Endothelial cell (in vitro differentiated cells): ENCODE data around the gene TEX22. TPM values are rescaled to one million over a fixed set of nuclear protein-coding genes. Genes with fewer than 3 reads are reported as not detected.

Experiments used
- DNase-seq: peaks from one replicate; pipeline ENCODE4 v3.0.0; 2021; ENCODE audit warnings: low spot score
- H3K27ac Mint-ChIP-seq: one replicate; pipeline ENCODE4 v1.8.0; 2021; ENCODE audit warnings: mixed read lengths, inconsistent platforms; ENCODE audit not compliant: unreplicated experiment
- H3K27me3 Mint-ChIP-seq: one replicate; pipeline ENCODE4 v1.8.0; 2021; ENCODE audit warnings: mild to moderate bottlenecking, moderate library complexity, mixed read lengths, inconsistent platforms; ENCODE audit not compliant: unreplicated experiment
- H3K36me3 Mint-ChIP-seq: one replicate; pipeline ENCODE4 v1.8.0; 2021; ENCODE audit warnings: mild to moderate bottlenecking, low read depth, mixed read lengths, inconsistent platforms; ENCODE audit not compliant: unreplicated experiment
- H3K4me1 Mint-ChIP-seq: one replicate; pipeline ENCODE4 v1.8.0; 2021; ENCODE audit warnings: mild to moderate bottlenecking, mixed read lengths, inconsistent platforms; ENCODE audit not compliant: unreplicated experiment
- H3K4me3 Mint-ChIP-seq: one replicate; pipeline ENCODE4 v1.8.0; 2021; ENCODE audit warnings: mild to moderate bottlenecking, mixed read lengths, inconsistent platforms; ENCODE audit not compliant: unreplicated experiment
- H3K9me3 Mint-ChIP-seq: one replicate; pipeline ENCODE4 v1.8.0; 2021; ENCODE audit warnings: mixed read lengths, inconsistent platforms; ENCODE audit not compliant: unreplicated experiment
- total RNA-seq: library from RNA; stranded (reverse); fragmentation: NEBNext Ultra II Directional; extraction: Animal tissue kit (Norgen Biotek cat#: 25700); gene quantifications from one replicate; pipeline ENCODE4 v1.2.1, GENCODE V29; 2021; ENCODE audit not compliant: unreplicated experiment
- TF ChIP-seq, protein P1 (sequence below): fragments of 200-600 bp; sonication (generic); IDR thresholded peaks from one replicate; pipeline ENCODE4 v1.5.0; 2021; ENCODE audit warnings: antibody characterized with exemption; ENCODE audit not compliant: unreplicated experiment

The TEX22 gene
- total RNA-seq, 1 donor from 2014 or later = 1.1 TPM

DNA sequence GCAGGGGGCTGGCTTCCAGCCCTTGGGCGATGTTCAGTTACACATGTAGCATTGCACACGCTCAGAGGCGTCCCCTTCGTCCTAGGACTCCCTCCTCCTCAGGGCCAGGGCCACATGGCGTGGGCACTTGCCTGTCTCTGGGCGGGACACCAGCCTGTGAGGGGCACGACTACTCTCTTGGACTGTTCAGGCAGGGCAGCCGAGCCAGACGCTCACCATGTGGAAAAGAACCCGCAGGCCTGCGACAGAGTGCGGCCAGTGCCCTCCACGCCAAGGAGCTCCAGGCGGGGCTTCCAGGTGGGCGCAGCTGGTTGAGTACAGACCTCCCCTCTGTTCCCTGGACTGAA lies 42.2 kb downstream of the TEX22 start:
- Mint-ChIP-seq H3K4me3 (no peak overlapping the region), H3K27ac (no peak overlapping the region), H3K36me3 (peaks cover 16% of the 10 kb centered on the region), H3K4me1 (no peaks in the 10 kb centered on the region), H3K9me3 (no peaks in the 10 kb centered on the region), H3K27me3 (peaks cover 10% of the 10 kb centered on the region)
- no peak for DNase-seq
- TF ChIP-seq, protein P1, sequence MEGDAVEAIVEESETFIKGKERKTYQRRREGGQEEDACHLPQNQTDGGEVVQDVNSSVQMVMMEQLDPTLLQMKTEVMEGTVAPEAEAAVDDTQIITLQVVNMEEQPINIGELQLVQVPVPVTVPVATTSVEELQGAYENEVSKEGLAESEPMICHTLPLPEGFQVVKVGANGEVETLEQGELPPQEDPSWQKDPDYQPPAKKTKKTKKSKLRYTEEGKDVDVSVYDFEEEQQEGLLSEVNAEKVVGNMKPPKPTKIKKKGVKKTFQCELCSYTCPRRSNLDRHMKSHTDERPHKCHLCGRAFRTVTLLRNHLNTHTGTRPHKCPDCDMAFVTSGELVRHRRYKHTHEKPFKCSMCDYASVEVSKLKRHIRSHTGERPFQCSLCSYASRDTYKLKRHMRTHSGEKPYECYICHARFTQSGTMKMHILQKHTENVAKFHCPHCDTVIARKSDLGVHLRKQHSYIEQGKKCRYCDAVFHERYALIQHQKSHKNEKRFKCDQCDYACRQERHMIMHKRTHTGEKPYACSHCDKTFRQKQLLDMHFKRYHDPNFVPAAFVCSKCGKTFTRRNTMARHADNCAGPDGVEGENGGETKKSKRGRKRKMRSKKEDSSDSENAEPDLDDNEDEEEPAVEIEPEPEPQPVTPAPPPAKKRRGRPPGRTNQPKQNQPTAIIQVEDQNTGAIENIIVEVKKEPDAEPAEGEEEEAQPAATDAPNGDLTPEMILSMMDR = no peak

DNA sequence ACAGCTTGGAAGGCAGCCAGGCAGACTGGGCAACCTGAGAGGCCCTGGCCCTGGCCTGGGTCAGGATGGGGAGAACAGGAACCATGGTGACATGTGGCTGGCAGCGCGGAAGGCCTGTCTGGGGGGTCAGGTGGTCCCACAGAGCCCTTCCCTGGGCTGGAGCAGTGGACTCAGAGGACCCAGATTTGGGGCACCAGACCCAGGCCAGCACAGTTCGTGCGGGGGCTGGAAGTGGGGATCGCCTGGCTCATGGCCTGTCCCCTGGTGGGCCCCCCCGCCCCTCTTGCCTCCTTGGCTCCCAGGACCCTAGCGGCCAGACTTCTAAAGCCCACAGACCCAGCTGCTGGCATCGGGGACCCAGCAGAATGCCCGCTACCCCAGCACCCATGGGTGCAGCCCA lies 42.7 kb downstream of the TEX22 start:
- Mint-ChIP-seq H3K4me3 (no peak overlapping the region), H3K27ac (no peak overlapping the region), H3K36me3 (peaks cover 15% of the 10 kb centered on the region), H3K27me3 (peaks cover 10% of the 10 kb centered on the region), H3K4me1 (no peaks in the 10 kb centered on the region), H3K9me3 (no peaks in the 10 kb centered on the region)
- no peak for DNase-seq
- TF ChIP-seq, protein P1 = no peak

DNA sequence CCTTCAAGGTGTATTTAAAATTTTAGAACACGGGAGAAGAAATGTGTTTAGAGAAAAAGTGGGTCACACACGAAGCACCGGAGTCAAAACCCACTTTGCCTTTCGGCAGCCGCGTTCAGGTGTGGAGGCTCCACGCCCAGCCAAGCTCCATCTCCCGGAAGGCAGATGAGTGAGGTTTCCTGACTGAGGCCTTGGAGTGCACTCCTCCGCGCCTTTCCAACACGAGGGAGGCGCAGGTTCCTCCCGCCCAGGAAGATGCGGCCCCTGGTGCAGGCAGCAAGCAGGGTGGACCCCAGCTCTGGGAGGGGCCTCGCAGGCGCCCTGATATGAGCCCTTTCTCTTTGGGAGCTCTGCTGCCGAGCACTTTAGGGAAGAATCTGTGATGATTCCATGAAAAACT lies 43.8 kb downstream of the TEX22 start:
- Mint-ChIP-seq H3K36me3 (peaks cover 10% of the 10 kb centered on the region), H3K27ac (peak overlapping the region; percentile 33), H3K9me3 (no peaks in the 10 kb centered on the region), H3K27me3 (peaks cover 10% of the 10 kb centered on the region), H3K4me3 (peak overlapping the region; percentile 56), H3K4me1 (no peaks in the 10 kb centered on the region)
- no peak for DNase-seq
- TF ChIP-seq, protein P1 = no peak

DNA sequence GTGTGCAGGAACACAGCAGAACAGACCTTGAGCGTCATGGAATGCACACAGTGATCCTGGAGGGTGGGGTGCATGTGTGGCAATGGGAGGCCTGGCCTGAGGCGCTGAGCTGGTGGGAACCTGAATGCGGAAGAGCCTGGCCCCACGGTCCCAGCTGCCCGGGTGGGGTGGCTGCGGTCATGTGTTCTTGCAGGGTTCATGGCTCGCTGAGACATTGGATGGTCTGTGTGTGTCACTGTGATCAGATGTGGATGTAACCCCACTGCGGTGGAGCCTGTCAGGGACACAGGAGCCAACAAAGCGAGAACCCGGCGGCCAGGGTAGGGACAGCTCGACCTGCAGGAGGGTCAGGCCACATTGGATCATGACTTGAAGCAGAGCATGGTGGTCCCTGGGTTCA lies 44.5 kb downstream of the TEX22 start:
- Mint-ChIP-seq H3K4me1 (no peaks in the 10 kb centered on the region), H3K9me3 (no peaks in the 10 kb centered on the region), H3K27me3 (peaks cover 10% of the 10 kb centered on the region), H3K27ac (no peak overlapping the region), H3K36me3 (peaks cover 10% of the 10 kb centered on the region), H3K4me3 (no peak overlapping the region)
- DNase-seq = no peak
- TF ChIP-seq, protein P1 = no peak

DNA sequence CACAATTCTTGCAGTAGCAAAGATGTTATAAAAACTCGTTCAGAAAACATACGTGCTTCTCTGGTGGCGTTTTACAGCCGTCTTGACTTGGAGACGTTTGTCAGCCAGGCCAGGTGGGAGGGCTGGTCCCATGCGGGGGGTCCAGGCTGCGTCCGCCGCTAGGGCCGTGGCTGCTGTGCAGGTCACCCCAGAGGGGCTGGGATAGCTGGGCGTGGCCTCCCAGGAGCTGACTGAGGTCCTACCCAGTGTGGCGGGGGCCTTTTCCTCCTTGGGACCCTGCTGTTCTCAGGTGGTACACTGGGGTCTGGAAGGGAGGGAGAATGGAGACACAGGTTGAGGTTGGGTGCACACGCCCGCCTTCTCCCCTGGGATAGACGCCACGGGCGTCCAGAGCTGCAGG lies 46.5 kb downstream of the TEX22 start:
- H3K9me3 Mint-ChIP-seq = no peaks in the 10 kb centered on the region
- no peak overlapping the region for H3K27ac Mint-ChIP-seq
- DNase-seq = no peak
- peaks cover 14% of the 10 kb centered on the region for H3K27me3 Mint-ChIP-seq
- no peak overlapping the region for H3K4me3 Mint-ChIP-seq
- TF ChIP-seq, protein P1 = no peak
- H3K4me1 Mint-ChIP-seq = no peaks in the 10 kb centered on the region
- peaks cover 10% of the 10 kb centered on the region for H3K36me3 Mint-ChIP-seq
